GM12801 (cell line): Measurements from ENCODE around the gene ATP13A4.

ENCODE experiments used
- CTCF ChIP-seq: IDR thresholded peaks from one replicate; pipeline ENCODE4 v1.5.1; 2011; ENCODE audit warnings: control low read depth; ENCODE audit not compliant: insufficient read length; ENCODE audit errors: extremely low read depth

ATP13A4 gene

DNA sequence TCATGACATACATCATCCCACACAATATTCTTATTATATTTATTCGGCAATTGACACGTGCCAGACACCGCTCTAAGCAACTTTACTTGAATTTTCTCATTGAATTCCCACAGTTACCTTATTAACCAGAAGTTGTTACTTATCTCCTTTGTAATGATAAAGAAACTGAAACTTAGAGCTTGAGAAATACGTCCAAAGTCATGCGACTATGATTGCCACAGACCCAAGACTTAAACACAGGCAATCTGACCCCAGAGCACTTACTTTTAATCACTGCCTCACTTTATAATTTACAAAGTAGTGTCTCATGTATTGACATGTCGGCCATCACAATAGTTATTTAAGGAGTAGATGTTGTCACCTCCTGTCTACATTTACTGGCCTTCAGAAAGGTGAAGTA, 64.7 kb downstream of the ATP13A4 start:
- TF ChIP-seq CTCF = no peak

GRCh38 chr3:193488741-193489140, 66.0 kb downstream of the ATP13A4 start:
- TF ChIP-seq CTCF = no peak

- no peak for TF ChIP-seq CTCF
Observed at GRCh38 chr3:193483988-193484539, 70.6 kb downstream of the ATP13A4 start.

DNA sequence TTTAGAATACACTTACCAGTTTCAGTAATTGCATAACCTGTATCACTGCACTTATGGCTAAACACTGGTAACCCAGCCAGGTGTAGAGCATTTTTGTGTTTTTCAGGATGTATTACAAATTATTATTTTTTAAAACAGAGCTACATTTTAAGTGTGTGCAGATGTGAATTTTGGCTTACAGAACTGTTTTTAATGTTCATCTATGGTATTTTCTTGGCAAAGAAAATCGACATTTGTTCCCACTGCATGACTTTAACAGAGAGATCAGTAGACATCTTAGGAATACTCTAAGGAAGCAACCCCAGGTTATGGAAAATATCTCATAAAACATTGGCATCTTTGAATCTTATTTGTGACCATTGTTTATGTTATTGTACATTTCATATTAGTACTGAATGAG, 73.3 kb downstream of the ATP13A4 start:
- TF ChIP-seq CTCF = no peak

DNA sequence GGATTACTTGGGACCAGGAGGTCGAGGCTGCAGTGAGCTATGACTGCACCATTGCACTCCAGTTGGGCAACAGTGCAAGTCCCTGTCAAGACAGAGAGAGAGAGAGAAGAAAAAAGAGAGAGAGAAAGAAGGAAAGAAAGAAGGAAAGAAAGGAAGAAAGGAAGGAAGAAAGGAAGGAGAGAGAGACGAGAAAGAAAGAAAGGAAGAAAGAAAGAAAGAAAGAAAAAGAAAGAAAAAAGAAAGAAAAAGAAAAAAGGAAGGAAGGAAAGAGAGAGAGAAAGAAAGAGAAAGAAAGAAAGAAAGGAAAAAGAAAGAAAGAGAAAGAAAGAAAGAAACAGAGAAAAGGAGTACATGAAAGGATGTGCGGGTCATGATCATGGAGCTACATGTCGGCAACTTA, 80.2 kb downstream of the ATP13A4 start:
- TF ChIP-seq CTCF = no peak

GRCh38 chr3:193470710-193471109, 84.0 kb downstream of the ATP13A4 start:
- TF ChIP-seq CTCF = no peak

DNA sequence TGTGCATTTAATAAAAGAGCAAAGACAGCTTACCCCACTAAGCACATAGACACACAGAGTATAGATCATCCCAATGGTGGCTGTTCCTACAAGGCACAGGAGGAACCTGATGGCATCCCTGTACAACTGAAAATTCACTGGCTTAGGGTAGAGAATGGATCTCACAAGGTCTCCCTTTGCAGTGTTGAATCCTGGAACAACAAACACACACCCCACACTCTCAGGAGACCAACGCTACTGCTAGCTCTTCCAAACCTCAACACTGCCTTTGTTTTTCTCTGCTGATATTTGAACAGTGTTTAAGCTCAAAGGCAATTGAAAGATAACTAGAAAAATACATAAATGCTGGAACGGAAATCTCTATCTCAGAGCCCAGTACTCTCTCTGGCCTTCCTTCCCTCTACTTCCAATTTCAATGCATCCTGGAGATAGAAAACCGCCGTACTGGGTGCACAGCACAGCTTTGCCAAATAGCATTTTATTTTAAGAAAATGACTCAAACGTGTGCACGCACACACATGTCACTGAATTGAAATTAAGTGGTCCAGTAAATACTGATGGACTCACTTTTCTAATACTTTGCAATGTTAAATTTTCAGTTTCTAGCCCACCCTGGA, 88.6 kb downstream of the ATP13A4 start:
- no peak for TF ChIP-seq CTCF

GRCh38 chr3:193464889-193465288, 89.8 kb downstream of the ATP13A4 start:
- no peak for TF ChIP-seq CTCF
